Fibroblast of skin of scalp (primary cell): ENCODE measurements around the gene CKMT1A.

Experiments
- DNase-seq: peaks from one replicate; pipeline ENCODE4 v3.0.0-alpha.2; 2013

CKMT1A gene

GRCh38 chr15:43748376-43748775, 54.7 kb downstream of the CKMT1A start:
- peak; percentile 38 for DNase-seq
